HTERT RPE-1 (cell line): ENCODE data around the gene ANXA2.

Source experiments
- in situ Hi-C: fragments of 300-500 bp; cut with MboI; formaldehyde crosslinking; loops from 4 replicates; pipeline ENCODE4 v1.14.3; 2020; ENCODE audit warnings: low sequenced_read_pairs

ANXA2 gene

DNA sequence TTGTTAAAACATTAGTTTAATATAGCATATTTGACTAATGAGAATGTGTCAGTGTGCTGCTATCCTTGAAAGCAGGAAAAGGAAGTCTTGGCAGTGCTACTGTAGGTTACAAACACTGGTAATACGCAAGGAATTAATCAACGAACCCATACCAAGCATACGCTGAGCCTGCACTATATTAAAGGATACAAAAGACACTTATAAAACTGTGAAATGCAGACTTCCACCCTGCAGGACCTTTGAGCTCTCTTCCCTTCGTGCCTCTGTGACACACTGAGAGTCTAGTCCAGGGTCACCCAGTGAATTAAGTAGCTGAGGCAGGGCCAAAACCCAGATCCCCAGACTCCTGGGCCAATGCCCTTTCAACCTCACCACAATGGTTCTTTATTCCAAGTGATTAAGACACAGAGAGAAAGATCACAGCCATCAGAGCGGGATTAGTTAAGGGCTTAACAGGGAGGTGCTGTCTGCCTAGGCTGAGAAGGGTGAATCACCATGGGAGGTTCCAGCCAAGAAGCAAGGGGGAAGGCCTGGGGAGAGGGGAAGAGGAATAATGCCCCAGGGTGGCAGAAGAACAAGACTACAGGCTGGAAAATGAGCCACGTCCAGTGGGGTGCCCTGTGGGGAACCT, 6.8 kb downstream of the ANXA2 start:
- in situ Hi-C loops = no loop called here

DNA sequence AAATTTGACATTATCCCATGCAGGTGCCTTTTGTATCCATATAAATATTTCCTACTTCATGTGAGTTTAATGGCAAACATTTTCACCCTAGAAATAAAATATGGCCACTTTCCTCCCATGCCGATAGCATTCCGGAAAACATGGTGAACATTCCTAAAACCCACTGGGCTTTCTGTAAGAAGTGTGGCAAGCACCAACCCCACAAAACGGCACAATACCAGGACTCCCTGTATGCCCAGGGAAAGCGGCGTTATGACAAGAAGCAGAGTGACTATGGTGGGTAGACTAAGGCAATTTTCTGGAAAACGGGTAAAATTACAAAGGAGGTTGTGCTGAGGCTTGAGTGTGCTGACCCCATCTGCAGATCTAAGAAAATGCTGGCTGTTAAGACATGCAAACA, 7.6 kb downstream of the ANXA2 start:
- in situ Hi-C loops = no loop called here

DNA sequence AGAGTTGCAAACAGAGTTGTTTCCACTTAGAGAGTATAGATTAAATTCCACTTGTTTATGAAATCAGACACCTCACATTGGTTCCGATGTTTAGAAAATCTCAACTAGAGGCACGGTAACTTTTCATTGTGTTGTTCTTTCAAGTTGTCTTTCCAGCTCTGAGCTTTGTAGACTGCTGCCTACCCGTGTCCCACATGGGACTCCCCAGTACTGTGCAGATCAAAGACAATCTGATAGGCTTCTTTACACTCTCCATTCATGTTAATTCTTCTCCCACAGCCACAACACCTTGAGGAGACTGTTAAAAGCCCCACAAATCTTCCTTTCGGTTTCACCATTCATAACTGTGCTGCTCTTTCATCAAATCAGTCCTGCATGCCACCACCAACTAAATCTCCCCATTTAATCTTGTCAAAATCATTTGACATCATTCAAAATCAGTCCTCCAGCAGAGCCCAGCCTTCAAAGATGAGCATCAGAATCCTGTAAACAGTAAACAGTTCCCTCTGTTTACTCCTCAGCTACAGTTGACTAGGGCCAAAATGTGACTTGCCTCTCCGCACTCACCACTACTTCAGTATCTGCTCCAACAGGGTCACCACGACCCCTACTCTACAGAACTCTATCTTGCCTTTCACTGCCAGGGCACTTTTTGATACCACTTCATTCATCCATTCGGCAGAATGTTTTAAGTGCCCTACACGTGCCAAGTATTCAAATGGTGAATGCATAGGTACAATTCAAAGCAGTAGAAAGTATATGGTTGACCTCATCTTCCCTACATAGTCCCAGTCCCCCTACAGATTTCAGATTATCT, 8.3 kb downstream of the ANXA2 start:
- in situ Hi-C loops = no loop called here

- in situ Hi-C loops = no loop called here
Observed at GRCh38 chr15:60387321-60387720, 10.5 kb downstream of the ANXA2 start.

- in situ Hi-C loops = no loop called here
Observed at GRCh38 chr15:60386615-60387014, 11.2 kb downstream of the ANXA2 start.

DNA sequence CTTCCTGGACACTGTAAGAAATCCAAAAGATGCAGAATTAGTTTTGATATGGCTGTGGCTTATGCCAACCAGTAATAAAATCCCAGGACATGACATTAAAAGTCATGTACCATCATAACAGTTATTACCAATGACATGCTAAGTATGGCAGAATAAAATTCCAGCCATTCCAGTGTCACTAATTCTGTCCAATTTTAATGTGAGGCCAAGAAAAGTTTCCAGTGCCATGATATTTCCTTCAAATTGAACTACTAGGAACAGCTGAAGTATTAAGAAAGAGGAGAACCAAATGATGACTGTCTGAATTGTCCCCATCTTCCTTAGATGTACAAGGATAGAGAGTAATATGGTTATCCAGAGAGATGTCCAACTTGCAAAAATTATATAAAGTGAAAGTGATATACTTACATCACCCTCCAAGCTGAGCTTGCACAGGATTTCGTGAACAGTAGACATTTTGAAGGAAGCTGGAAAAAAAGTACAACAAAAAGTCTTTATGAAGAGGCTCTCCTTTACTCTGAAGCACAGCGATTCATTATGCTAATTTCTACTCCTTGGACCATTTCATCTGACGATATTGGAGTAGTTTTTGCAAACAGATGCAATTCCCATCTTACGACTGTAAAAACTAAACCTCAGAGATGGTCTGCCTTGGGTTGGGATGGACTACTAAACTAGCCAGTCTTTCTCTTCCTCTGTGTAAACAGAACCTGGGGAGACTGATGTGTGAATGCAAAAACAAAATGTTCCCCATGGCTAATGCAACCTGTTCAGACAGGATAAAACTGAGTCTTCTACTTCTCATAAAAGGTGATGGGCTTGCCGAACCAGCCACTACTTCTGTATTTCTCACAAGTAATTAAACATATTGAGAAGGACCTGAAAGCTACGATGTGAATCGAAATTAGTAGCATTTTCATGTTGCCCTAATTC, 11.9 kb downstream of the ANXA2 start:
- in situ Hi-C loops = no loop called here

DNA sequence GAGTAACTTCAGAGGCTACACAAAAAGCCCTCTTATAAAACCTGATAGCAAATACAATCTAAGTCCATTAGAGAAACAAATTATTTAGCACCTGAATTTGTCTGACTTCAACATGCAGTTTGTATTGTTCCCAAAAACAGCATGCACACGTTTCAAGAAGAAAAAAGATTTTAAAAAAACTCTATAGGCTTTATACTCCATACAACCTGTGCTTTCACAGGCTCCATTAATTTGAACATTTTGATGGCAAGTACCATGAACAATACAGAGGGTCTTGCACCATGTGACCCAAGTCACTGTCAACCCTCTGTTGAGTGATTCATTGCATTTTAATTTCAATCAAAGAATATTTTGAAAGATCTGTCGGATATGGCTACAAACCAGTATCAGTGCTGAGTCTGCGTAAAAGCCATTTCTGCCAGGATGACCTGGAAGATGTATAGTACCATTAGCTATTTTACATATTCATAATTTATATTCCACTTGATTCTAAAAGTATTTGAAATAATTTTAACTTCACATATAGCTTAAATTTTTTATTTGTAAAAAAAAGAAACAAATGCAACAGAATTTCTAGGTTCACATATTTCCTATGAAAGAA, 13.2 kb downstream of the ANXA2 start:
- in situ Hi-C loops = no loop called here

- in situ Hi-C loops = no loop called here
Observed at GRCh38 chr15:60384053-60384452, 13.7 kb downstream of the ANXA2 start.

DNA sequence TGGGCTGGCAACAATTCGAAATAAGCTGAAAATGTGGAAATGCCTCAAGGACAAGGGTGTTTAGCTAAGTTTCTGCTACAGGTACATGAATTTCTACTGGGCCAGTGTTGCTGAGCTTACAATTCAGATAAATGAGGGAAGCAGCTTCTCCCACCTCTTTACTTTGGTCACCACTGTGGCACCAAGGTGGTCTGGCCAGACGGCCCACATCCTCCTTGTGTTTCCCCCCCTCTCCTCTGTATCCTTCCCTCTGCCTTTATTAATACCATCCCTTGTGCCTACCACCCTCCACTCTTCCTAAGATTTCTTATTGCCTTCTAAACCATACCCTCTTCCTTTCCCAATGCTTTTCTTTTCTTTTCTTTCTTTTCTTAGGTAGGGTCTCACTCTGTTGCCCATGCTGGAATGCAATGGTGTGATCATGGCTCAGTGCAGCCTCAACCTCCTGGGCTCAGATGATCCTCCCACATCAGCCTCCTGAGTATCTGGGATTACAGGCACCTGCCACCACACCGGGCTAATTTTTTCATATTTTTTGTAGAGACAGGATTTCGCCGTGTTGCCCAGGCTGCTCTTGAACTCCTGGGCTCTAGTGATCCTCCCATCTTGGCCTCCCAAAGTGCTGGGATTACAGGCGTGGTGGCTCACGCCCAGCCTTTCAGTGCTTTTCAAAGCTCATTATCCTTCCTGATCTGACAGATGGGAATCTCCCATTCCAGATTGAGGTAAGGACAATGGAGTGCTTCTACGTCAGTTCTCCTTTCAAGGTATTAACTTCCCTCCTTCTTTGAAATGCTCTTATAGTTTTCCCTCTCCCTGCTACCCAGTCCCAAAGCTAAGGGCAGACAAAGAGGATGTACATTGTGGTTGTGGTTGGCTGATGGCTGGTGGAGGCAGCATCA, 14.8 kb downstream of the ANXA2 start:
- in situ Hi-C loops = no loop called here

DNA sequence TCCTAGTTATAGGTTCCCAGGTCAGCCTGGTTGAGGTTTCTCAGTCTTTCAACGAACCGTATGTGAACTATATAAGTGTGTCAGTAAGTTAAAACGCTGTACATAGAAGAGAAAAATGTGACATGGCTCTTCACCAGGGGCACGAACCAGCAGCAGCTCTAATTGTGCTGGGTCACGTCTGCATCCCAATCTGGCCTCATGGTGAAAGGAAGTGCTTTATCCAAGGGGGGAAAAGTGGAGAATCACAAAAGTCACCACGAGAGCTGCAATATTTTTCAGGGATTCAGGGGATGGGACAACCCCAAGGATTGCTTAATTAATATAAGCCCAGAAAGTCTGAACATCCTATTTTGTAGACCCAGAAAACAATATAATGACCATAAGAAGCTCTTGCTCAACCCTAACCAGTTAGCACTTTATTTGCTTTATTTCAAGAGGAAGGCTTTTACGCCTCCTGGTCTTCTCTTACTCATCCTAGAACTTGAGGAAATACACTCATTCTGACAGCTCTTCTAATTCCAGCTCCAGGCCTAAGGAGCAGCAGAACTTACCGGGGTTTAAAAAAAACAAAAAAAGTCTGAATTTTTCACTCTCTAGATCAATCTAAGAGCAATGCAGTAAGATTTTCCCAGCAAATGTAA, 16.5 kb downstream of the ANXA2 start:
- in situ Hi-C loops = no loop called here

DNA sequence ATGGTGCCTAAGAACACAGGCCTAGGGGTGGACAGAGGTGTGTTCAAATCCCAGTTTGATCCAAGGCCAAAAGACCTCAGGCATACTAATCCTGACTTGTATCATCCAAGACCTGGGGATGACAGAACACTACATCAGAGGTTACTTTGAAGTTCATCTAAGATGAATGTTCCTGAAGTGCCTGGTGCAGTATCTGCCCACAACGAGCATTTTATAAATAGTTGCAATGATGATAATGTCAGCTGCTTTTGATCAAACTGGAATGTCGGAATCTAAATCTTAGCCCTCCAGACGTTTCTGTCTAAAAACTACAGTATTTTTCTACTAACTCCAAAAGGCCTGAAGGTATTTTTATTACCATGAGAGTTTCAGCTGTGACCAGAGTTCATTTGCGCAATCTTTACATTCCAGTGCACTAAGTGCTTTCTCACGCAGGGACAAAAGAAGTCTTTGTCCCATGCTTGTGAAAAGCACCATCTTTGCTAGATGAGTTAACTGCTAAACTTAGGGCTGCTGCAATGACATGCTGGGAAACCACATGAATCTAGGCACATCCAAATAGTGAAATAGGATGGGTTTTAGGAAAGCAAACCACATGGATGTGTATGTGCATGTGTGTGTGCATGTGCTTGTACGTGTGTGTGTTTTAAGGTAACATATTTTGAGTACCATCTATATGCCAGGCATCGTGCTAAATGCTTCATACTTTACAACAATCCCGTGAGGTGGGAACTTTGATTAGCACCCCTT, 18.1 kb downstream of the ANXA2 start:
- in situ Hi-C loops = no loop called here

DNA sequence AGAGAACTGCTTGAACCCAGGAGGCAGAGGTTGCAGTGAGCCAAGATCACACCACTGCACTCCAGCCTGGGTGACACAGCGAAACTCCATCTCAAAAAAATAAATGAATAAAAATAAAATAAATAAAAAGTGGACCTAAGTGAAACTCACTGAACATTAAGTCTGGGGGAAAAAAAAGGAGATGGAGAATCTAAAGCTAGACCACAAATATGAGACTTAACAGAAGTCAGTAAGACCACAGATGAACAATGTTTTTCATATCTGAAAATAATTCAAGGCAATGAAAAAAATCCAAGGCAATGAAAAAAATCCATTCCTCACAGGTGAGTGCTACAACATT, 18.6 kb downstream of the ANXA2 start:
- in situ Hi-C loops = no loop called here

GRCh38 chr15:60376677-60377095, 21.1 kb downstream of the ANXA2 start:
- in situ Hi-C loops = no loop called here

GRCh38 chr15:60375306-60375705, 22.5 kb downstream of the ANXA2 start:
- in situ Hi-C loops = no loop called here

DNA sequence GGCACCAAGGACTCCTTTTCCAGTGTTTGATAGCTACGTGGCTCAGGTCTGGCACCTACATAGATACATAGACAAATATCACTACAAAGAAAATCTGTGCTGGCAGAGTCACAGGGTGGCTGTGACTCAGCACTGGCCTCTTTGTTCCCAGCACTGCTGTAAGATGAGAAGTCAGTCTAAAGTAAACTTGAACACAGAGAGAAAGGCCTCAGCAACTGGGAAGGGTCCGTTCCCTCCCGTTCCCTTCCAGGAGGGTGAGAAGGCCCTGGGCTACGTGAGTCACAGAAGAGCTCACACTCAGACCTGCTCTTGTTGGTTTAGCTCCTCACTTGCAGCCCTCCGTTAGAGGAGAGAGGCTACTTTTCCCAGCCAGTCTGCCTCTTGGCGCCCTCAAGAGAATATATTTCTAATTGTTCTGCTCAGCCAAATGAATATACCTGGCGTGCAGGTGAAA, 23.1 kb downstream of the ANXA2 start:
- in situ Hi-C loops = no loop called here

- in situ Hi-C loops = no loop called here
Observed at GRCh38 chr15:60374209-60374608, 23.6 kb downstream of the ANXA2 start.

DNA sequence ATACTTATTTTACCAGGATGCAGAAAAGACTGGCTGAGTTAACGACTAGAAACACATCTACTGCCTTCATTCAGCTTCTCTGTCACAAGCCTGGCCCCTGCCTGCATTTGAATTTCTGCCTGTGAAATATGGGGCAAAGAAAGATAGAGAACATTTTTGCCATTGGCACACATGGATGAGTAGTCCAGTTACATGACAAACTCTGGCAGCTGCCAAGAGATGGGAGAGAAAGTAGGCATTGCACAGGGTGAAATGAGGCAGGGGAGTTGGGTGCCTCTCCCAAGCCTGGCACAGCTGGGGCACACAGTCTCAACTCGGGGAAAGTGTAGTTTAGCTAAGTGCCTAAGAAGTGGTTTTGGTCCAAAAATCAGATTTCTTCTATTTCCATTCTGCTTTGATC, 24.0 kb downstream of the ANXA2 start:
- in situ Hi-C loops = no loop called here

DNA sequence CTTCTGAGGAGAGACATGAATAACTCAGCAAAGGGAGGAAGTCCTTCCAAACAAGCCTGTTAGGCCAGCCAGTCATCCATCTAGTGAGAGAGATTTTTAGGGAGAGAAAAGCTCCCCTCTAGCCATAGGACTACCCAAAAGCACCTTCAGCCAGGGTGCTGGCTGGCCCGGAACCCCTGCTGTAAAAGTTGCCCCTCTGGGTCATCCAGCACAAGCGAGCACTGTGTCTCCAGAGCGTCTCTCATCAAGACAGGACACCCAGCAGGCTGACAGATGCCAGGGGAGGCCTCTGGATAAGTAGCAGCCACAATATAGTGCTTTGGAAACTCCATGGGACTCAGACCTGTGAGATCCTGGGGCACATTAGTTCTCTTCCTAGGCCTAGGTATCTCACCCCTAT, 24.5 kb downstream of the ANXA2 start:
- in situ Hi-C loops = no loop called here

- in situ Hi-C loops = no loop called here
Observed at GRCh38 chr15:60372756-60373155, 25.0 kb downstream of the ANXA2 start.
